HepG2 (cell line): ENCODE results near the gene DHRS13.

Experiments used
- CENPX ChIP-seq: sonication (generic); formaldehyde crosslinking; IDR thresholded peaks from 2 replicates; pipeline ENCODE4 v1.9.0; 2021; ENCODE audit warnings: mild to moderate bottlenecking, missing genetic modification reagents, moderate library complexity
- CTCF ChIP-seq: sonication (generic); formaldehyde crosslinking; IDR thresholded peaks from 2 replicates; pipeline ENCODE4 v1.5.0; 2020; ENCODE audit warnings: mild to moderate bottlenecking, missing genetic modification reagents, moderate library complexity
- ETS1 ChIP-seq: sonication (generic); formaldehyde crosslinking; IDR thresholded peaks from 2 replicates; pipeline ENCODE4 v1.4.0; 2020; ENCODE audit warnings: missing genetic modification reagents
- MYC ChIP-seq: sonication (generic); formaldehyde crosslinking; IDR thresholded peaks from 2 replicates; pipeline ENCODE4 v1.9.0; 2021; ENCODE audit warnings: missing genetic modification reagents, borderline replicate concordance
- NCOA2 ChIP-seq: sonication (generic); formaldehyde crosslinking; IDR thresholded peaks from 2 replicates; pipeline ENCODE4 v1.8.0; 2022; ENCODE audit warnings: inconsistent platforms
- SALL1 ChIP-seq: sonication (generic); formaldehyde crosslinking; IDR thresholded peaks from 2 replicates; pipeline ENCODE4 v1.8.0; 2022; ENCODE audit warnings: mild to moderate bottlenecking, missing genetic modification reagents
- SALL2 ChIP-seq: sonication (generic); formaldehyde crosslinking; IDR thresholded peaks from 2 replicates; pipeline ENCODE4 v1.8.1; 2023; ENCODE audit warnings: mild to moderate bottlenecking, missing genetic modification reagents, inconsistent platforms
- TBX2 ChIP-seq: sonication (generic); formaldehyde crosslinking; IDR thresholded peaks from 2 replicates; pipeline ENCODE4 v1.5.0; 2020; ENCODE audit warnings: missing genetic modification reagents, mild to moderate bottlenecking, borderline replicate concordance
- ZNF274 ChIP-seq: sonication (generic); formaldehyde crosslinking; IDR thresholded peaks from 2 replicates; pipeline ENCODE4 v1.5.1; 2020; ENCODE audit warnings: mild to moderate bottlenecking, missing genetic modification reagents
- ZNF687 ChIP-seq: sonication (generic); formaldehyde crosslinking; IDR thresholded peaks from 2 replicates; pipeline ENCODE4 v1.5.1; 2020; ENCODE audit warnings: mild to moderate bottlenecking, missing genetic modification reagents, moderate library complexity
- ZNF768 ChIP-seq: sonication (generic); formaldehyde crosslinking; IDR thresholded peaks from 2 replicates; pipeline ENCODE4 v1.4.0; 2020; ENCODE audit warnings: missing genetic modification reagents
- TF ChIP-seq, protein P1 (sequence below): sonication (generic); IDR thresholded peaks from 2 replicates; pipeline ENCODE4 v1.6.1; 2016; ENCODE audit warnings: low read depth, borderline replicate concordance
- TF ChIP-seq, protein P2 (sequence below): sonication (generic); formaldehyde crosslinking; IDR thresholded peaks from one replicate; pipeline ENCODE4 v1.5.1; 2020; ENCODE audit warnings: mild to moderate bottlenecking, missing genetic modification reagents; ENCODE audit errors: not compliant biosample characterization

GRCh38 chr17:28929787-28930186 is 26.9 kb upstream of the DHRS13 start:
- TF ChIP-seq, protein P1, sequence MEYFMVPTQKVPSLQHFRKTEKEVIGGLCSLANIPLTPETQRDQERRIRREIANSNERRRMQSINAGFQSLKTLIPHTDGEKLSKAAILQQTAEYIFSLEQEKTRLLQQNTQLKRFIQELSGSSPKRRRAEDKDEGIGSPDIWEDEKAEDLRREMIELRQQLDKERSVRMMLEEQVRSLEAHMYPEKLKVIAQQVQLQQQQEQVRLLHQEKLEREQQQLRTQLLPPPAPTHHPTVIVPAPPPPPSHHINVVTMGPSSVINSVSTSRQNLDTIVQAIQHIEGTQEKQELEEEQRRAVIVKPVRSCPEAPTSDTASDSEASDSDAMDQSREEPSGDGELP, result no peak
- TF ChIP-seq, protein P2, sequence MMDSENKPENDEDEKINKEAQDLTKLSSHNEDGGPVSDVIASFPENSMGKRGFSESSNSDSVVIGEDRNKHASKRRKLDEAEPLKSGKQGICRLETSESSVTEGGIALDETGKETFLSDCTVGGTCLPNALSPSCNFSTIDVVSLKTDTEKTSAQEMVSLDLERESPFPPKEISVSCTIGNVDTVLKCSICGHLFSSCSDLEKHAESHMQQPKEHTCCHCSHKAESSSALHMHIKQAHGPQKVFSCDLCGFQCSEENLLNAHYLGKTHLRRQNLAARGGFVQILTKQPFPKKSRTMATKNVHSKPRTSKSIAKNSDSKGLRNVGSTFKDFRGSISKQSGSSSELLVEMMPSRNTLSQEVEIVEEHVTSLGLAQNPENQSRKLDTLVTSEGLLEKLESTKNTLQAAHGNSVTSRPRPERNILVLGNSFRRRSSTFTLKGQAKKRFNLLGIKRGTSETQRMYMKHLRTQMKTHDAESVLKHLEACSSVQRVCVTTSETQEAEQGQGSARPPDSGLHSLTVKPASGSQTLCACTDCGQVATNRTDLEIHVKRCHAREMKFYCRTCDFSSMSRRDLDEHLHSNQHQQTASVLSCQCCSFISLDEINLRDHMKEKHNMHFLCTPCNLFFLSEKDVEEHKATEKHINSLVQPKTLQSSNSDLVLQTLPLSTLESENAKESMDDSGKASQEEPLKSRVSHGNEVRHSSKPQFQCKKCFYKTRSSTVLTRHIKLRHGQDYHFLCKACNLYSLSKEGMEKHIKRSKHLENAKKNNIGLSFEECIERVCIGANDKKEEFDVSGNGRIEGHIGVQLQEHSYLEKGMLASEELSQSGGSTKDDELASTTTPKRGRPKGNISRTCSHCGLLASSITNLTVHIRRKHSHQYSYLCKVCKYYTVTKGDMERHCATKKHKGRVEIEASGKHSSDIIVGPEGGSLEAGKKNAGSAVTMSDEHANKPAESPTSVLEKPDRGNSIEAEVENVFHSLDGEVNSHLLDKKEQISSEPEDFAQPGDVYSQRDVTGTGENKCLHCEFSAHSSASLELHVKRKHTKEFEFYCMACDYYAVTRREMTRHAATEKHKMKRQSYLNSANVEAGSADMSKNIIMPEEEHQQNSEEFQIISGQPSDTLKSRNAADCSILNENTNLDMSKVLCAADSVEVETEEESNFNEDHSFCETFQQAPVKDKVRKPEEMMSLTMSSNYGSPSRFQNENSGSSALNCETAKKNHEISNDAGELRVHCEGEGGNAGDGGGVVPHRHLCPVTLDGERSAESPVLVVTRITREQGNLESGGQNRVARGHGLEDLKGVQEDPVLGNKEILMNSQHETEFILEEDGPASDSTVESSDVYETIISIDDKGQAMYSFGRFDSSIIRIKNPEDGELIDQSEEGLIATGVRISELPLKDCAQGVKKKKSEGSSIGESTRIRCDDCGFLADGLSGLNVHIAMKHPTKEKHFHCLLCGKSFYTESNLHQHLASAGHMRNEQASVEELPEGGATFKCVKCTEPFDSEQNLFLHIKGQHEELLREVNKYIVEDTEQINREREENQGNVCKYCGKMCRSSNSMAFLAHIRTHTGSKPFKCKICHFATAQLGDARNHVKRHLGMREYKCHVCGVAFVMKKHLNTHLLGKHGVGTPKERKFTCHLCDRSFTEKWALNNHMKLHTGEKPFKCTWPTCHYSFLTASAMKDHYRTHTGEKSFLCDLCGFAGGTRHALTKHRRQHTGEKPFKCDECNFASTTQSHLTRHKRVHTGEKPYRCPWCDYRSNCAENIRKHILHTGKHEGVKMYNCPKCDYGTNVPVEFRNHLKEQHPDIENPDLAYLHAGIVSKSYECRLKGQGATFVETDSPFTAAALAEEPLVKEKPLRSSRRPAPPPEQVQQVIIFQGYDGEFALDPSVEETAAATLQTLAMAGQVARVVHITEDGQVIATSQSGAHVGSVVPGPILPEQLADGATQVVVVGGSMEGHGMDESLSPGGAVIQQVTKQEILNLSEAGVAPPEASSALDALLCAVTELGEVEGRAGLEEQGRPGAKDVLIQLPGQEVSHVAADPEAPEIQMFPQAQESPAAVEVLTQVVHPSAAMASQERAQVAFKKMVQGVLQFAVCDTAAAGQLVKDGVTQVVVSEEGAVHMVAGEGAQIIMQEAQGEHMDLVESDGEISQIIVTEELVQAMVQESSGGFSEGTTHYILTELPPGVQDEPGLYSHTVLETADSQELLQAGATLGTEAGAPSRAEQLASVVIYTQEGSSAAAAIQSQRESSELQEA (CRISPR knock-in tag), result no peak
- TF ChIP-seq CTCF (CRISPR knock-in tag) (no peak), TBX2 (CRISPR knock-in tag) (no peak), ZNF768 (CRISPR knock-in tag) (no peak), SALL1 (CRISPR knock-in tag) (no peak), MYC (CRISPR knock-in tag) (no peak), ZNF274 (CRISPR knock-in tag) (no peak), ZNF687 (CRISPR knock-in tag) (no peak), ETS1 (CRISPR knock-in tag) (no peak), SALL2 (no peak), CENPX (CRISPR knock-in tag) (no peak), NCOA2 (CRISPR knock-in tag) (no peak)
